GM12865 (cell line): ENCODE data around the gene DSTYK.

Source experiments
- DNase-seq: peaks from one replicate; pipeline ENCODE4 v3.0.0; 2010; ENCODE audit warnings: low read depth
- H3K4me3 ChIP-seq: 2 replicates; pipeline ENCODE4 v1.5.1; 2011; ENCODE audit warnings: mild to moderate bottlenecking, low read depth, low read length, control low read depth
- CTCF ChIP-seq: IDR thresholded peaks from 2 replicates; pipeline ENCODE4 v1.5.1; 2011; ENCODE audit warnings: low read length, control low read depth, low read depth, inconsistent platforms; ENCODE audit not compliant: insufficient read depth; ENCODE audit errors: missing control alignments

Gene DSTYK

GRCh38 chr1:205129447-205130029 is 82.0 kb downstream of the DSTYK start:
- TF ChIP-seq CTCF = no peak
- no peak for DNase-seq
- H3K4me3 ChIP-seq = no peak overlapping the region

GRCh38 chr1:205128050-205128449 is 83.5 kb downstream of the DSTYK start:
- no peak overlapping the region for H3K4me3 ChIP-seq
- DNase-seq = no peak
- no peak for TF ChIP-seq CTCF

- no peak for DNase-seq
- no peak for TF ChIP-seq CTCF
- no peak overlapping the region for H3K4me3 ChIP-seq
Measured at GRCh38 chr1:205127646-205128045, 83.9 kb downstream of the DSTYK start.

- no peak overlapping the region for H3K4me3 ChIP-seq
- peak; percentile 45 for DNase-seq
- no peak for TF ChIP-seq CTCF
Measured at GRCh38 chr1:205124726-205125125, 86.8 kb downstream of the DSTYK start.

GRCh38 chr1:205122489-205122882 is 89.0 kb downstream of the DSTYK start:
- DNase-seq = no peak
- H3K4me3 ChIP-seq = peak overlapping the region; percentile 85
- no peak for TF ChIP-seq CTCF

- peak; percentile 75 for TF ChIP-seq CTCF
- peak; percentile 99 for DNase-seq
- H3K4me3 ChIP-seq = peak within 1 kb of the TSS; percentile 85
Measured at GRCh38 chr1:205121660-205122488, 89.6 kb downstream of the DSTYK start, which contains the start of gene RBBP5. Gene RBBP5 (minus strand): TSS chr1:205121978. CDS start chr1:205121873, 105 bp downstream.

- no peak for TF ChIP-seq CTCF
- H3K4me3 ChIP-seq = no peak overlapping the region
- no peak for DNase-seq
Measured at GRCh38 chr1:205118752-205119151, 92.8 kb downstream of the DSTYK start.
